Measurements from ENCODE around the gene ARAP1. TPM values are rescaled to one million over a fixed set of nuclear protein-coding genes. Genes with fewer than 3 reads are reported as not detected.
A peak's percentile ranks its signal among the peaks of the same experiment; 100 is the strongest.

Gene ARAP1
- total and polyA plus RNA-seq, 2 experiments from 2014 or later: 41.5 to 200 TPM

GRCh38 chr11:72710278-72710677 lies 41.9 kb downstream of the ARAP1 start:
- Histone ChIP-seq H3K27me3 (no peaks in the 10 kb centered on the region), H3K4me1 (ENCODE audit: low read depth) (peaks cover 24% of the 10 kb centered on the region), H3K36me3 (peaks cover 3% of the 10 kb centered on the region), H3K27ac (no peak overlapping the region), H3K9me3 (ENCODE audit: low read depth) (no peaks in the 10 kb centered on the region), H3K4me3 (no peak overlapping the region)
- no peak for DNase-seq (ENCODE audit: low read depth in 1 of 2, low spot score in 1 of 2)
- no peak for TF ChIP-seq CTCF (IDR thresholded peaks at IDR 0.05; ENCODE audit: low read depth, low read length)

- TF ChIP-seq CTCF (IDR thresholded peaks at IDR 0.05; ENCODE audit: low read depth, low read length): no peak
- H3K9me3 ChIP-seq (ENCODE audit: low read depth): no peaks in the 10 kb centered on the region
Observed at GRCh38 chr11:72709478-72710238, 42.5 kb downstream of the ARAP1 start.

DNA sequence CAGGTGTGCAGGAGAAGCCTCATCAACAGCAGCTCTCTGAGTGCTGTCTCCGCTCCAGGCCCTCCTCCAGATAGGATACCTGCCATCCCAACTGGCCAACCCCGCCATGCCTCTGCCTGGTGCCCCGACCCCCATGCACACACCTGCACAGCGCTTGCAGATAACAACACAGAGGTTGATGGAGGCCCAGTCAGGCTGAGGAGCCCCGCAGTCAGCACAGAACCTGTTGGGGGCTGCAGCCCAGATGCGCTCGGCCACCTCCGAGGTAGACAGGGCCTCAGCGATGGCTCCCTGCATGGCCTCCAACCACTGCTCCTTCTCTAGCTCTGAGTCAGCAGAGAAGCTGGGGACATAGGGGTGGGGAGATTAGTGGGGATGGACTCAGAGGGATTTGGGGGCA lies 45.2 kb downstream of the ARAP1 start:
- DNase-seq (ENCODE audit: low read depth in 1 of 2, low spot score in 1 of 2): no peak
- TF ChIP-seq CTCF (IDR thresholded peaks at IDR 0.05; ENCODE audit: low read depth, low read length): no peak
- H3K4me1 ChIP-seq (ENCODE audit: low read depth): peaks cover 17% of the 10 kb centered on the region
- H3K4me3 ChIP-seq: no peak overlapping the region
- H3K36me3 ChIP-seq: peaks cover 7% of the 10 kb centered on the region
- H3K9me3 ChIP-seq (ENCODE audit: low read depth): no peaks in the 10 kb centered on the region
- peak overlapping the region; percentile 41 for H3K27ac ChIP-seq
- no peaks in the 10 kb centered on the region for H3K27me3 ChIP-seq

More at GRCh38 chr11:72709478-72710238, 42.5 kb downstream of the ARAP1 start:
- no peak overlapping the region for H3K27ac ChIP-seq
- H3K4me1 ChIP-seq (ENCODE audit: low read depth): peaks cover 24% of the 10 kb centered on the region
- H3K36me3 ChIP-seq: peaks cover 7% of the 10 kb centered on the region
- no peaks in the 10 kb centered on the region for H3K27me3 ChIP-seq
- no peak overlapping the region for H3K4me3 ChIP-seq
- no peak for DNase-seq (ENCODE audit: low read depth in 1 of 2, low spot score in 1 of 2)

DNA sequence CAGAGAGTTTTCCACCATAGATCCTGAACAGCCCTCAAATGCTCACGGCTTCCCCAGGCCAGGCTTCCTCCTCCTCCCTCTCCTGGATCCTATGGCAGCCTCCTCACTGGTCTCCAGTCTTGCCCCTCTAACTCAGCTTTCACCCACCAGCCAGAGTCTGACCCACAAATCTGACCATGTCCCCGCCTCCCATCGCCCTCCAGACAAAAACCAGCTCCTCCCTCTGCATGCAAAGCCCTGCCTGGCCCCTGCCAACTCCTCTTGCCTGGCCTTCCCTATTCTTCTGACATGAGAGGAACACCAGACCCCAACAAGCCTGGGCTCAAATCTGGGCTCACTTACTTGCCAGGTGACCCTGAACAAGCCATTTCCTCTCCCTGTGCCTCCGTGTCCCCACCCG lies 45.6 kb downstream of the ARAP1 start:
- Histone ChIP-seq H3K4me3 (no peak overlapping the region), H3K27me3 (no peaks in the 10 kb centered on the region), H3K9me3 (ENCODE audit: low read depth) (no peaks in the 10 kb centered on the region), H3K4me1 (ENCODE audit: low read depth) (peaks cover 13% of the 10 kb centered on the region), H3K36me3 (peaks cover 7% of the 10 kb centered on the region), H3K27ac (peak overlapping the region; percentile 41)
- TF ChIP-seq CTCF (IDR thresholded peaks at IDR 0.05; ENCODE audit: low read depth, low read length): no peak
- no peak for DNase-seq (ENCODE audit: low read depth in 1 of 2, low spot score in 1 of 2)

- no peak for TF ChIP-seq CTCF (IDR thresholded peaks at IDR 0.05; ENCODE audit: low read depth, low read length)
- Histone ChIP-seq H3K27me3 (no peaks in the 10 kb centered on the region), H3K9me3 (ENCODE audit: low read depth) (no peaks in the 10 kb centered on the region), H3K27ac (peak overlapping the region; percentile 41), H3K4me3 (no peak overlapping the region), H3K36me3 (peaks cover 7% of the 10 kb centered on the region), H3K4me1 (ENCODE audit: low read depth) (peaks cover 13% of the 10 kb centered on the region)
- no peak for DNase-seq (ENCODE audit: low read depth in 1 of 2, low spot score in 1 of 2)
Observed at GRCh38 chr11:72705442-72706365, 46.5 kb downstream of the ARAP1 start.
